Cardiac fibroblast (primary cell): ENCODE measurements around the gene NCK2.

Source experiments
- DNase-seq, 2 donors: peaks; one replicate each; pipeline versions ENCODE4 v3.0.0 to v3.0.0-alpha.2; 2010; ENCODE audit warnings: low read depth in 2 of 2
- H3K4me3 ChIP-seq, 2 donors: replicated peaks in 1 of 2; 1 replicate in 1 of 2; 2 replicates in 1 of 2; pipeline ENCODE4 v1.5.1; 2011; ENCODE audit warnings: low read depth in 2 of 2, low read length in 2 of 2, mild to moderate bottlenecking in 2 of 2, moderate library complexity in 1 of 2
- TF ChIP-seq, protein P1 (sequence below): IDR thresholded peaks from one replicate; pipeline ENCODE4 v1.5.1; 2011; ENCODE audit warnings: low read depth, mild to moderate bottlenecking, low read length, inconsistent platforms

The NCK2 gene

DNA sequence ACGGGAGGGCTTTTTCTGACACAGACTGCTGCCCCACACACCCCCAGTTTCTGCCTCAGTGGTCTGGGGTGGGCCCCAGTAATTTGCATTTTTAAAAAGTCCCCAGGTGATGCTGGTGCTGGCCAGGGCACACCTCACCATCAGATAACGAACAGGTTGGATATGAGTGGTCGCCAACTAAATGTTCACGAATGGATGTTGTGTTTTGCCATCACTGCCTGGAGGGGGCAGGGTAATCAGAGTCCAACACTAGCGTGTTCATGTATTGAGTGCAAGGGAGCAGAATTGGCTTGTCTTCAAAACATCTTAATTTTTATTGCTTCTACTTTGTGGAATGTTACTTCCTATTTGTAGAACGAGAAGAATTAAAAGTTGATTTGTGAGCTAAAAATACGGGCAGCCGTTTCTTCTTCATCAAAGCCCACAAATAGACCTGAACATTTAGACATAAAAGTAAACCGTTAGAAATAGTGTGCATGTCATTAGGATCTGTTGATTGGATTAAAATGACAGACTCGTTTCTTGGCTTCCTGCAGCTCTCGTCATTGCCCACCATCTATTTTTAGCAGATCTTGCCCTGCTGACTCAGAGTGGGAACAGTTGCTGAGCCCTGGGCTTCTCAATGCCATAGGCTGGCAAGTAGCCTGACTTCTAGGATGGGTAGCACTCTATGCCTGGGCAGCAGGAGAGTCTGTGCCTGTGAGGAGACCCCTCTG, 45.2 kb downstream of the NCK2 start:
- H3K4me3 ChIP-seq = no peak overlapping the region
- TF ChIP-seq, protein P1, sequence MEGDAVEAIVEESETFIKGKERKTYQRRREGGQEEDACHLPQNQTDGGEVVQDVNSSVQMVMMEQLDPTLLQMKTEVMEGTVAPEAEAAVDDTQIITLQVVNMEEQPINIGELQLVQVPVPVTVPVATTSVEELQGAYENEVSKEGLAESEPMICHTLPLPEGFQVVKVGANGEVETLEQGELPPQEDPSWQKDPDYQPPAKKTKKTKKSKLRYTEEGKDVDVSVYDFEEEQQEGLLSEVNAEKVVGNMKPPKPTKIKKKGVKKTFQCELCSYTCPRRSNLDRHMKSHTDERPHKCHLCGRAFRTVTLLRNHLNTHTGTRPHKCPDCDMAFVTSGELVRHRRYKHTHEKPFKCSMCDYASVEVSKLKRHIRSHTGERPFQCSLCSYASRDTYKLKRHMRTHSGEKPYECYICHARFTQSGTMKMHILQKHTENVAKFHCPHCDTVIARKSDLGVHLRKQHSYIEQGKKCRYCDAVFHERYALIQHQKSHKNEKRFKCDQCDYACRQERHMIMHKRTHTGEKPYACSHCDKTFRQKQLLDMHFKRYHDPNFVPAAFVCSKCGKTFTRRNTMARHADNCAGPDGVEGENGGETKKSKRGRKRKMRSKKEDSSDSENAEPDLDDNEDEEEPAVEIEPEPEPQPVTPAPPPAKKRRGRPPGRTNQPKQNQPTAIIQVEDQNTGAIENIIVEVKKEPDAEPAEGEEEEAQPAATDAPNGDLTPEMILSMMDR = no peak
- peak; percentile 48 to 59 for DNase-seq

DNA sequence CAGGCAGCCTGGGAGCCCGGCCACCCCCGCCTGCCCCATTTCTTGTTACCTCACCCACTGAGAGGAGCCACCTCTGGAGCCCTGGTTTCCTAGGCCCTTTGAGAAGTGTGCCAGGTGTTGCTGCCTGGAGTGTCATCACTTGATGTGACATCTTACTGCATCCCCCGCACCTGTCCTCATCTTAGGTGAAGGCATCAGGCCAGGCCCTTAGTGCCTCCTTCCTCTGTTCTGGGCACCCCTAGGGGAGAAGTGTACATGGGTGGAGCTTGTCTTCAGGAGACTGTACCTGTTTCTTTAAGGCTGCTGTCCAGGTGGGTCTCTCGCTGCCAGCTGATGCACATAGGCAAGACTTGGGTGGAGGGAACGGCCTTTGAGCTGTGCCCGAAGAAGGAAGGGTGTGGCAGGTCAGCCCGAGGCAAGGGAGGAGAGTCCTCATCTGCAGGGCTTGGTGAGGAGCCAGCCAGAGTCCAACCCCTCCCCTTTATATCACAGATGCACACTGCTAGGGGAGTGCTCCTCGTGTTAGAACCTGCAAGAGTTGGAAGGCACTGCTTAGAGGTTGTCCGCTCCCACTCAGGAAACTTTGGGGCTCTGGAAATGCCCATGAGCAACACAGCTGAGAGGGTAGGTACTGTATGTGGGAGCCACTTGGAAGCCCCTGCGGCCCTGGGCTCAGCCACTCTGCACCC, 45.9 kb downstream of the NCK2 start:
- no peak for DNase-seq
- TF ChIP-seq, protein P1 = no peak
- no peak overlapping the region for H3K4me3 ChIP-seq

DNA sequence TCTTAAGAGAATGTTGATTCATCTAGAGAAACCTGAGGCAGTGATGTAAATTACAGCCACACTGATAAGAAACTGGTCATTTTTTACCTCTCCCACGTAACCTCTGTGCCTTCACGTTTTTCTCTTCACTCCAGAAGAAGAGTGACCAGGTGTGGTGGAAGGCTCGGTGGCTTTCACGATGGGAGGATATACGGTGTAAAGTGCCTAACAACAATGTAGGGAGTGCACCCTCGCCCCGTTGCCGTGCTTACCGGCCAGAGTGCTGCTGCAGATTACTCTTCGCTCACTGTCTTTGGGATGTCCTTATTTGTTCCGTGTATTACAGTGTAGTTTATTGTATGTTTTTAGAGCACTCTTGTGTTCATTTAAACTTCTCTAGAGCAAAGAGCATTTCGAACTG, 46.5 kb downstream of the NCK2 start:
- no peak overlapping the region for H3K4me3 ChIP-seq
- DNase-seq = no peak
- TF ChIP-seq, protein P1 = no peak

DNA sequence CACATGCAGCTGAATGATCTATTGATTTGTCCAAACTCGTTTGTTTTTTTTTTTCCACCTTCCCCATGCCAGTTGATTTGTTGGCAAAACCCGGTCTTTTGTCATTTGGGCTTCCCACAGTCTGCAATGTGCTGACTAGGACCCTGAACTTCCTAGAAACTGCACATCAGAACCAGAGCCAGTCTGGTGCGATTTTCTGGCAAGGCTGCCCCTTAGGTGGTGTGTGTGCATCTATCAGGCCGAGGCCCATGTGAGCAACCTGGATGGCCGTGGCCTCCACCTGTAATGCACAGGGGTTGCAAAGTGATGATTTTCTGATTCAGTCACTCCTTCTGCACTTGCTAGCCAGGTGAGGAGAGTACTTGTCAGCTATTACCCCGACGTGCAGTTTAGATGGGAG, 47.8 kb downstream of the NCK2 start:
- no peak for DNase-seq
- H3K4me3 ChIP-seq = no peak overlapping the region
- TF ChIP-seq, protein P1 = no peak

DNA sequence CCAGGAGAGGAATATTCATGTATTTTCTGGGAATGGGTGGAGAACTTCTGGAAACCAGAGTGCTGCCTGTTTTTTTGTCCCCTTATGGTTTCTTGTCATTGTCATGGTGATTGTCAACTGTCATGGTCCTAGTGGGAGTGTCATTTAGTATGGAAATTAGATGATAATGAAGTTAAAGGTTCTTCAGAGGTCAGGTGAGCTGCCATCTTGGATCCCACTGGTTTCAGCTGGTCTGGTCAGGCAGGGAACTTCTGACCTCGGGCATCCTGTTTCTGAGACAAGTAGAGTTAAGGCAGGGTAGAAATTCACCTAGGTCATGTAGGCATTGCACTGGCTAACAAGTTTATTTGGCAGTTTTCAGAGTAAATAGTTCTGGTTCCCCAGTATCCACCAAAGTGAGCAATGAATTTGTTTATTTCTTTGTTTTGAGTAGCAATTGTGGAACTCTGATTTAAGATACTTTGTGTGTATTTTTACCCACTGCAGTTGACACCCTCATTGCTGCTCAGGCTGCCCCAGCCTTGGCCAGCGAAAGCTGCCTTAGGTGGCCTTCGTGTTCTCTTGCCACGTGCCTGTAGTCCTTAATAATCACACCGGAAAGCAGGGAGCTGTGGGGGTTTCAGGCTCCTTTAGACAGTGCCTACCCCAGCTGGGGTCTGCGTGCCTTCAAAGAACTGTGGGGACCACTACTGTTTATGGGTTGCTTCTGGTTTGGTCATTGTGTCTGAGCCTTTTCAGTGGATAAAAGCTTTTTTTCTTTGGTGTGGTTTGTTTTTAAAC, 48.7 kb downstream of the NCK2 start:
- DNase-seq = no peak
- no peak overlapping the region for H3K4me3 ChIP-seq
- TF ChIP-seq, protein P1 = no peak

DNA sequence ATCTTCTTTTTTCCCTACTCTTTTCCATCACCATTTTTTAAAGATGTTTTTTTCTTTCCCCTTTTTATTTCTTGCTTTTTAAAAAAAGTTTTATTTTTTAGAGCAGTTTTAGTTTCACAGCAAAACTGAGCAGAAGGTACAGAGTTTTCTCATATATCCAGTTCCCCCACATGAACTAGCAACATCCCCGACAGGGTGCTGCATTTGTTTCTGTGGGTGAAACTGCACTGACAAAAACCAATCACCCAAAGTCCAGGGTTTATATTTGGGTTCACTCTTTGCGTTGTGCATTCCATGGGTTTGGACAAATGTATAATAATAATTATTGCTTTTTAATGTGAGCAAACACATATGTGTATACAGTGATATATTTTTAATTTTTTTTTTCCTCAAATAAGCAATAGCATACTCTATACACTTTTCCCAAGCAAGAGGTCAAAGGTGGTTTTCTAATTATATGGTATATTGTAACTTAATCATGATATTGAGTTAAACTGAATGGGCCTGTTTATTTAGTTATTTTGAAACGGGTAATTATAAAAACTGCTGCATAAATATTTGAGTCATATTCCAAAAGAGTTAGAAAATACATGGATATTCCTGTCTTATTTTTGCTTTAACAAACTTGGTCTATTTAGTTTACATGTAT, 50.3 kb downstream of the NCK2 start:
- no peak for DNase-seq
- no peak overlapping the region for H3K4me3 ChIP-seq
- TF ChIP-seq, protein P1 = no peak
